GM18870 (cell line): Measurements from ENCODE around the gene RAB40B.

Experiments used
- ATAC-seq: cut with Tn5 transposase; IDR thresholded peaks from one replicate; pipeline ENCODE4 v1.9.1; 2021; ENCODE audit warnings: moderate library complexity; ENCODE audit not compliant: unreplicated experiment

RAB40B gene

DNA sequence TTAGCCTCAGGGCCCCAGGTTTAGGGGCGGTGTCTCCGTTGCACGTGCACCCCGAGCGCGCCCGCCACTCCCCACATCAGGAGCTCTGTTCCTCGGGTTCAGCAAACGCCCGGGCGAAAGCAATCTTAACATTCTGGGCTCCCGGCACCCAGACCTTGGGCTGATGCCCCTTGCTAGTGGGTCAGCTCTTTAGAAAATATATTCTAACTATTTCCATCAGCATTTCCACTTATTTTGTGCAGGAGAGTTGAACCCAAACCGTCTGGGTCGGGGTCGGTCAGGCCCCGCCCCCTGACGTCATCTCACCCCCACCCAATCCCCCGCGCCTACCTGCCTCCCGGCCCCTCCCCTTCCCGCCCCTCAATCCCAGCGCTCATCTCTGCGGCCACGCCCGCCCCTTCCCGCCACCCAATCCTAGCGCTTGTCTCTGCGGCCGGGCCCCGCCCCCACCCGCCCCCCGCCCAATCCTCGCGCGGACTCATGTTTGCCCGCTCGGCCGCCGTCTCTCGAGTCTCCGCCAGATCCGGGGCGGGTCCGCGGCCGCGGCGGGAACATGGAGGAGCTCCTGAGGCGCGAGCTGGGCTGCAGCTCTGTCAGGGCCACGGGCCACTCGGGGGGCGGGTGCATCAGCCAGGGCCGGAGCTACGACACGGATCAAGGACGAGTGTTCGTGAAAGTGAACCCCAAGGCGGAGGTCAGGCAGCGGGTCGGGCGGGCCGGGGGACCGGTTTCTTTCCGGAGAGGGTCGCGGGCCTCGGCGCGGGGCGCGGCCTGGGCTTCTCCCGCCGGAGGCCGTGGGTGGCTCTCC, 17.9 kb upstream of the RAB40B start, which contains the start of gene FN3KRP:
TSS of gene FN3KRP (plus strand) at position 504 of the 808 bp plus-strand sequence. CDS start at position 554, 50 bp downstream.
- no peak for ATAC-seq

DNA sequence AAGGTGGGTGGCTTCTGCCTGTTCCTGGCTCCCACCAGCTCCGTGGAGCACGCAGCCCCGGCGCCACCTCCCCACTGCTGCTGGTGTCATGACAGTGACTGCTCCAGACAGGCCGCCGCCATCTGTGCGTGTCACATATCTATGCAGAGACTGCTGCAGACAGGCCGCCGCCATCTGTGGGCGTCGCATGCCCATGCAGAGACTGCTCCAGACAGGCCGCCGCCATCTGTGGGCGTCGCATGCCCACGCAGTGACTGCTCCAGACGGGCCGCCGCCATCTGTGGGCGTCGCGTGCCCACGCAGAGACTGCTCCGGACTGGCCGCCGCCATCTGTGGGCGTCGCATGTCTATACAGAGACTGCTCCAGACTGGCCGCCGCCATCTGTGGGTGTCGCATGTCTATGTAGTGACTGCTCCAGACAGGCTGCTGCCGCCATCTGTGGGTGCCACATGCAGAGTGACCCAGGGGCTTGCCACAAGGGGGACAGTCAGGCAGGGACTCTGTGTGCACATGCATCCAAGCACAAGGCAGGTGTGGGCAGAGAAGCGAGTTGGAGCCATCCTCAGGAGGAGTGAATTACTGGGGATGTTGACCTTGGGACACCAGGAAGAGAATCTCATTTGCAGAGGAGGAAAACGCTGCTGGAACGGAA, 14.7 kb upstream of the RAB40B start:
- no peak for ATAC-seq

DNA sequence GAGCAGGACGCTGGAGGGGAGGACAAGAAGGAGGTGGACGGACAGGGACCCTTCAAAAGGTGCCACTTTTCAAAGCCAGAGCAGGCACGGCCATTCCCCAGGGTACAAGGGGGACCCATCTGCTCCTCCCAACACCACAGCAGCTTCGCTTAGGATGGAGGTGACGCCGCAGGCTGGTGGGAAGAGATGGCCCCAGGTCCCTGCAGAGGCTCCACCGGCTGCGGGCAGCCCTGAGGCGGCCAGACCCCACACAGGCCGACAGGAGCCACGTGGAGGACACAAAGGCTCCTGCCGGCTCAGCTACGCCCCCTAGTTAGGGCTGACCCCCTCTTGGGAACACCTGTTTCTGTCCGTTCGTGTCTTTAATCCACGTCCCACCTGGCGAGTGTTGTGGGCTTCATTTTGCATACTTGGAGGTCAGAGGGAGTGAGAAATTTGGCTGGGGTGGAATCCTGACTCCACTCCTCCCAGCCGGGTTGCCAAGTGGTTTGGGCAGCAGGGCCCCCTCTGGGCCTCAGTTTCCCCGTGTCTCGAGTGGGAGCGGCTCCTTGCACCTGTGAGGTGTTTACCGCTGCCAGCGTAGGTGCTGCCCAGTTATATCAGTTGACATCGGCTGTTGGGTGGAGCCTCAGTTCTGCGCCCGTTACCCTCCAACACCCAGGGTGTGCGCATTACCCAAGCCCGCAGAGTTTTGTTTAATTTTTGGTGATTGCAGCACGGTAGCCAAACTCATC, 12.2 kb upstream of the RAB40B start:
- ATAC-seq: no peak

DNA sequence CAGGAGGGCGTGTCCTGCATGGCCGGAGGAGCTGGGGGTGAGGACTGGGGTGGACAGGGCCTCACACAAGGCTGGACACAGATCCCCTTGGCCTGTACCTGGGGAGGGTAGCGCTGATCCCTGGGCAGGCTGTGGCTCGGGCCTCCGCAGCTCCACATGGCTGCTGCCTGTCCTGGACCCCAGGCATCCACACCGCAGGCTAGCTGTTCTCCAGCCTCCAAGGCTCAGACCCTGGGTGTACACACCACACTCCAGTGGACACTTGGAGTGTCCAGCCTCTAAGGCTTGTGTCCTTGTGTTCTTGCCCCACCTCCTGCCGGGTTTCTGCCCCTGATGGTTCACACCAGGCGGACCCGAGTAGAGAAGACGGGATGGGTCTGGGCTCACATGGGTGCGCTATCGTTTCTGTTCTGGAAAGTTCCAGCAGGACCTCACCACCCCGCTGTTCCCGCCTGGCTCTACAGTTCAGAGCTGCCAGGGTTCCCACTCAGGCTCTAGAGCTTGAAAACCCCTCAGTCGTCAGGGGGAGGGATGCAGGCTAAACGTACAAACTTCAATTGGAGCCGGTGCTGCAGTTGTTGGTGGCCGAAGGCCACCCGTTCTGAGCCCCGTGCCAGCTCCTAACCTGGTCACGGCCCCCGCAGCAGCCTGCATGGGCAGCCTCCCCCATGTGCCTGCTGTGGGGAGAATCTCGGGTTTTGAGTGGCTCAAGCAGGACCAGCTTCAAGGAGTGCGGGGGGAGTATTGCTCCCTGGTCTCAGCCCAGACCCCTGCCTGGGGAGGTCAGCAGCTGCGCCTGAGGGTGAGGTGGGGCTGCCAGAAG, 11.4 kb upstream of the RAB40B start:
- ATAC-seq: no peak

DNA sequence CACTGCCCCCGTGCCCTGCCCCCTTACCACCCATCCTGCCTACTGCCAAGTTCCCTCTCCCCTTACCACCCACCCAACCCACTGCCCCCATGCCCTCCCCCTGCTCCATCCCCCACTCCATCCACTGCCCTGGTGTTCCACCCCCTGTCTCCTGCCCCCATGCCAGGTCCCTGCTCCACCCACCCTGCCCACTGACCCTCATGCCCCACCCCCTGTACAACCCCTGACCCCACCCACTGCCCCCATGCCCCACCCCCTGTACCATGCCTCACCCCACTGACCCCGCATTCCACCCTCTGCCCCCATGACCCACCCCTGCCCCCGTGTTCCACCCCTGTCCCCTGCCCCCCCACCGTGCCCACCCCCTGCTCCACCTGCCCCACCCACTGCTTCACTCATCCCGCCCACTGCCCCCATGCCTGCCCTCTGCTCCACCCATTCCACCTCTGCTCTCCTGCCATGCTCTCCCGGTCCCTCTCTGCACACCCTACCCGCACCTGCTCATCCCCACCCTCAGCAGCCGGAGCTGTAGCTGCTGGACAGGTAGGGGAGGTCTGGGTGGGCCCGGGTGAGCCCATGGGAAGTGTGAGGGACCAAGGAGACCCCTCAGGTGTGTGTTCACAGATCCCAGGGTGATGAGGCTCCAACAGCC, 10.7 kb upstream of the RAB40B start:
- no peak for ATAC-seq

DNA sequence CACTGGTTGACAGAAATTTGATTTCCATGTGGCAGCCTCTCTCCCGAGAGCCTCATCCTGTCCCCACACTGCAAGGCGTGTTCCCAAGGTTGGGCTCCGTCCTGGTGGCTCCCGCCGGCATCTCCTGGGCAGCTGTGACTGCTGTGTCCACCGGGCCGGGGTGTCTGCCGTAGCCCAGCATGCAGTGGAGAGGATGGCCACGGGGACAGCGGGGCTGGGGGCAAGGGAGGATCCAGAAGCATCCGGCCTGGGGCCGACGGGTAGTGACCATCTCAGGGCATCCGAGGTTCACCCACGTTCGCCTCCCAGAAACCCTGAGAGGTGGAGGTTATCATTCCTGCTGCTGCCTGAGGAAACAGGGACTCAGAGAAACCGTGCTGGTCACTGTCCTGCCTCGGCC, 7.3 kb upstream of the RAB40B start:
- no peak for ATAC-seq

DNA sequence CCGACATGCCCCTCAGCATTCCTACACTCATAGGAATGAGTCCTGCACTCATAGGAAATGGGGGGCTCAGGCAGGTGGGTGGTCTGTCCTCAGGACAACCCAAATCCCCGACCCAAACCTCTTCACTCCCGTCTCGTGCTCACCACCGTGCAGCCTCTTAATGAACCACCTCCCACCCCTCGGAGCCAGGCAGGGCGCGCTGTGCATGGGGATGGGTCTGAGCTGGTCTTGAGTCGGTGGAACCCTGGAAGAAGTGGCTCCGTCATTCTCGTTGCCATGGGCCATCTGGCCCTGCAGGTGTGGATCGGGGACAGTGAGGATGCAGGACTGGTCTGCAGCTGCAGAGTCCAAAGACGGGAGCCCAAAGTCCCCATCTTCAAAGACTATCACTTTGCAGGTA, 6.4 kb upstream of the RAB40B start:
- ATAC-seq: no peak

DNA sequence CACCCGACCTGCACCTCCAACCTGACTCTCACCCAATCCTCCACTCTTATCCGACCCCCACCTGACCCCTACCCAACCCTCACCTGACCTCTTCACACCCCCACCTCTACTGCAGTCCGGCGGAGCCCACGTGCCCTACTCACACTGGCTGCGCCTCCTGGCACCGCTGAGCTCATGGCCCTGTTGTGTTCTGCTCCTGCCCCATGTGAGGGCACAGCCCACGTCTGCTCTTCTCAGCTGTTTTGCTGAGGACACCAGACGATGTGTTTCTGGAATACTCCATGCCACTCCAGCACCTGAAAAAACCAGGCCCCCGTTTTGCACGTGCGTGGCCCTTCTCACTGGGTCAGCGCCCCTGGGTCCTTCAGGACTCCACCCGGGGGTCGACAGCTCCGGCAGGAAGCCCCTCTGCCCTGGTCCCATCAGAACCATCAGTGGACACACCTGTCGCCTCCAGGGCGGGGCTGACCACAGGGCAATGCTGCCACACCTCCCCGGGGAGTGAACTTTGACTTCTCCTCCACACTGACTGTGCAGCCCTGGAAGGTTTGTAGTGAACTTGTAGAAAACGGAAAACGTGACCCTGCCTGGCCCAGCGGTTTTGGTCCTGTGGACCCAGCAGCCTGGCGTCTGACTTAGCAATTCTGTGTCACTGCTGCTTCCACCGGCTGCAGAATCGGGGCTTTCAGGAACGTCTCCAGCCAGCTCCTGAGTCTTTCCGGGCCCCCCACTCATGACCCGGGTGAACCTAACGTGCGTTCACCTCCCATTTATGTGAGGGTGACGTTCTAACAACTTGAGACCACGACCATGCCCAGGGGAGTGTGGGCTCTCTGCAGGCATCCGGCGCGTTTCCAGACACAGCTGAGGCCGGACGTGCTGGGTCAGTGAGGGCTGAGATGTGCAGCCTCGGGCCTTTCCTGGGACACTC, 5.7 kb upstream of the RAB40B start:
- no peak for ATAC-seq

DNA sequence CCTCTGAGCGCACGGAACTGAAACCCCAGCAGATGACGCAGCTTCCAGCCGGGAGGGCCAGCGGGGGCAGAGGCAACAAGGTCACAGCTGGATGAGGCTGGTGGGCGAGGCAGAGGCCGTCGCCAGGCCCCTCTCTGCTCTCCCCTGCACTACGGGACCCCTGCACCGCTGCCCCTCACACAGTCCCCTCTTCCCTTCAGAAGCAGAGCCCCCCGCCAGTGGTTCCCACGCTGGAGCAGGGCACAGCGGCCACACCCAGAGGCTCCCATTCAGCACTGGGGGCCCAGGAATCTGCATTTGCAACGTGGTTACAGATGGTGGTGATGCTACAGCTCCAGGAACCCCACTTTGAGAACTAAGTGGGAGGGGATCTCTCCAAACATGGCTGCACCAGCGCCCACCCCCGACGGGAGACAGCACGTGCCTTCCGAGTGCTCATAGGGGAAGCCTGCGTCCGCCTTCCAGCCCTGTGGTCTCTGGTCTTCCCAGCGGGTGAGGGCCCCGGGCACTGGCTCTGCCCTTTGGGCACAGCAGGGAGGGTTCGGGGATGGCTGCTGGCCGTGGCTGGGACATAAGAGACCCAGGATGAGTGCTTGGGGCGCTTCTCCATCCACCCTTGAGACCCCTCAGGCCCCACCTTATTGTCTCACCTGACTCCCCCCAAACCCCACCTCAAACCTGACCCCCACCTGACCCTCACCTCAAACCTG, 4.7 kb upstream of the RAB40B start:
- no peak for ATAC-seq

DNA sequence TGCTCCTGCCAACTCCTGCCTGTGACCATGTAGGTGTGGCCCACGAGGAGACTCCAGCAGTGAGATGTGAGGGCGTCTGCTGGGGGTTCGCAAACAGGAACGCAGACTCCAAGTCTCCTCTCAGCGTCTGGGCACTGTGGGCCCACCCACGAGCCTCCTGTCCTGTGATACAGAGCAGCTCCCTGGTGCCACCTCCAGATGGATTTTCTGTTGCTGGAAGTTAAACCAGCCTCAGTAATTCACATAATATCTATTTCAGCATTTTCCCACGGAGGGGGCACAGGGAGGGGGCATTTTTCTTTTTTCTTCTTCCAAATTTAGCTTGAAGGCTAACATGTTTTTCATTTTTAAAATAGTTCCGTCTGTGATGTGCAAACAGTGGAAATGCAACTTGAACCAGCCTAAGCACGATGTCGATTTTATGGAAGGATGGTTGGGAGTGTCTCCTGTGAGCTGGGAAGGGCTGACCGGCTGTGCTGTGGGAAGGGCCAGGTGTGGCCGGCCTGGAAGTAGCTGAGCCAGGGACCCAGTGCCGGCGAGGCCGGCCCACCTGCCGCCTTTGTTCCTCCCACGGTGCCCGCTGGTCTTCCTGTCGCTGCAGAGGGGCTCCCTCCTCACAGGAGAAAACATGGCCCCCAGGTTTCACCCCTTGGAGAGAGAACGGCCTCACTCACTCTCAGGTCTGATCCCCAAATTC, 3.9 kb upstream of the RAB40B start:
- ATAC-seq: no peak

DNA sequence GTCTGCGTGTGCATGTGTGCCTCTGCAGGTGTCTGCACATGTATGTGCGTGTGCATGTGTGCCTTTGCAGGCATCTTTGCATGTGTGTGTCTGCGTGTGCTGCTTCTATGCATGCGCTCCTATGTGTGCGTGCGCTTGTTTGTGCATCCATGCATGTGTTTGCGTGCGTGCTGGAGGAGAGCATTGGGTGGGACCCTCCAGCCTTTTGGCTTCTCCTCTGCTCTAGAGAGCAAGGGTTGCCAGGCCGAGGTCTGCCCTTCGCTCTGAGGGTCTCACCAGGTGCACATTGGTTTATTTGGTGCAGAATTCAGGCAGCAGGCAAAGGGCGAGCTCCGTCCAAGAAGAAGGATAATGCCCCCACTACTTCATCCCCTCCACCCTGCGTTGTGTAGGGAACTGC, 1.1 kb upstream of the RAB40B start:
- ATAC-seq: no peak

DNA sequence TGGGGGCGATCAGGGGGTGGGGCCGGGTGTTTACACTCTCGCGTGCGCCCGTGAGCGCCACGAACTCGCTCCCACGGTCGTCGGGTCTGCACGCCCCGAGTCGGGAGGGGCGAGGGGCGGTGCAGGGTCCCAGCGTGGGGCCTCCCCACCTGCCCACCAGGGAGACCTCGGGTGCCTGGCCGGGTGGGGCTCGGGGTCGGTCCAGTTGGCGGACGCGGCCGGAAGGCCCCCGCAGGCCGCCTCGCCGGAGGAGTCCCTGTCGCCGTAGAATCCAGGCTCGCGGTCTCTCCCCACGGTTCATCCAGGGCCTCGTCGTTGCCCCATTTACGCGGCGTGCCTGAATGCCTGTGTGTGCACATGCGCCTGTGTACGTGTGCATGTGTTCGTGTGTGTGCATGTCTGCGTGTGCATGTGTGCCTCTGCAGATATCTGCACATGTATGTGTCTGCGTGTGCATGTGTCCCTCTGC, 510 bp upstream of the RAB40B start:
- ATAC-seq: no peak

DNA sequence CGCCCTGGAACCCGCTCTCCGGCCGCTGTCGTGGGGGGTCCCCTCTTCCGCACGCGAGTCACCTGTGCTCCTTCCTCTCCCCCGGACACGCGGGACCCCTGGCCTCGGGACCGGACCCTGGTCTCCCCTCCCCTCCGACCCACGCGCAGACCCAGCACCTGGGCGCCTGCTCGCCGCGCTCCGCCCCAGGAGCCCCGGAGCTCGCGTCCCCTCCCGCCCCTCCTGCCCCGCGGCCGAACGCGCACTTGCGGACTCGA, 762 bp downstream of the RAB40B start:
- ATAC-seq: no peak

DNA sequence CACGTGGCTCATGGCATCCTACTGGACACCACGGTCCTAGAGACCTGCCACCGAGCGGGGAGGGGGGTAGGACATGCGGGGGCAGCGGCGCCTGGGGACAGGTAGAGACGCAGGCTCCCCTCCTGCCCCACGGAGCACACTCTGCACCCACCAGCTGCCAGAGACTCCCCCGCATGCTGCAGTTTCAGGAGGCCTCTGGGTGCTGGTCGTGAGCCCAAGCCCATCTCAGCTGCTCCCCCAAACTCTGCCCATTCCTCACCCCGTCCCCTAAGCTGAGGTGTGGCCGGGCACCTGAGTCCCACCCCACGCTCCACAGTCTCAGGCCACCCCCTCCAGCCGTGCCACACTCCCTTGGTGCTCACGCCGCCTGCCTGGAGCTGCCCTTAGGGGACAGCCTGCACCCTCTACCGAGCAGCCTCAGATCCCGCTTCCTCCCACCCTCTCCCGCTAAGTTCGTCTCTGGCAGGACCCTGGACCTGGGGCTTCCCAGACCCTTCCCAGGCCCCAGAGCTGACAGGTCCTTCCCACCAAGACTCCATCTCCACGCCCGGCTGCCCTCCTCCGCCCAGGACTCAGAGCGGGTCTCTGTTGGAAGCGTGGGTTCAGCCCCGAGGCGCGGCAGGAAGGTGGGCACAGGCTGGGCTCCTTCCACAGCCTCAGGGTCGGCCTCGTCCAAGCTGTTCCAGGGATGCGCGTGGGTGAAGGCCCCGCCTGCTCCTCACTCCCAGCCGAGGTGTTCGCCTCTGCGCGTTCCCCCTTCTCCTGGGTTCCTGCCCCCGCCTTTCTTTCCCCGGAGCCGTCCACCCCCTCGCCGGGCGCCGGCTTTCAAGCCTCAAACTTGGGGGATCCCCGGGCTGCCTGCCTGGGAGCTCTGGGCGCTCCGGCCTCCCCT, 1.3 kb downstream of the RAB40B start:
- no peak for ATAC-seq

DNA sequence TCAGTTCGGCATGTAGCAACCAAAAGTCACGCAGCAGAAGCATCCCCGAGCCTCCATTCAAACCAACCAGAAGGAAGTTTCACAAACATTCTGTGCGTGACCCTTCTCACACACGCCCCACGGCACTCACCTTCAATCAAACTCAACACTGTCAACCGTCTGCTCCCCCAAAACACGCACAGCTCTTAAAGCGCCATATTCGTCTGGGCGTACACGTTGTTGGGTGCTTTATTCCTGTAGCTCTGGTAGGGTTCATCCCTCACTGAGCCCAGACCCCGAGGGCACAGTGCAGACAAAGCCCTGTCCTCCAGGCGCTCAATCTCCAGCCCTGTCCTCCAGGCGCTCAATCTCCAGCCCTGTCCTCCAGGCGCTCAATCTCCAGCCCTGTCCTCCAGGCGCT, 2.2 kb downstream of the RAB40B start:
- ATAC-seq: no peak

DNA sequence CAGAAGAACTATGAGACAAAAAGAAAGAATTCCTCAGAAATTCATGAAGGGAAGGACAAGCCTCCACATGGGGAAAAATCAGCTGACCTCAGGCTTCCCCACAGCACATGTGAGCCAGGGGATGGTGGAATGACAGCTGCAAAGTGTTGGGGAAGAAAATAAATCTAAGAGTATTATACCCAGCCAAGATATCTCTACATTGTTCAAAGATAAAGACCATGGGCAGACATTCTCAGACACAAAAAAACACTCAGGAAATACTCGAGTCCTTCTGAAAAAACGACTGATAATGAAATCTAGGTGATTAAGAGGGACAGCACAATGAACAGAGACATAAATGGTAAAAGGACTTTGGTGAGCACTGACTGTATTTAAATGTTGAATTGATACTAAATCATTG, 3.9 kb downstream of the RAB40B start:
- ATAC-seq: no peak

DNA sequence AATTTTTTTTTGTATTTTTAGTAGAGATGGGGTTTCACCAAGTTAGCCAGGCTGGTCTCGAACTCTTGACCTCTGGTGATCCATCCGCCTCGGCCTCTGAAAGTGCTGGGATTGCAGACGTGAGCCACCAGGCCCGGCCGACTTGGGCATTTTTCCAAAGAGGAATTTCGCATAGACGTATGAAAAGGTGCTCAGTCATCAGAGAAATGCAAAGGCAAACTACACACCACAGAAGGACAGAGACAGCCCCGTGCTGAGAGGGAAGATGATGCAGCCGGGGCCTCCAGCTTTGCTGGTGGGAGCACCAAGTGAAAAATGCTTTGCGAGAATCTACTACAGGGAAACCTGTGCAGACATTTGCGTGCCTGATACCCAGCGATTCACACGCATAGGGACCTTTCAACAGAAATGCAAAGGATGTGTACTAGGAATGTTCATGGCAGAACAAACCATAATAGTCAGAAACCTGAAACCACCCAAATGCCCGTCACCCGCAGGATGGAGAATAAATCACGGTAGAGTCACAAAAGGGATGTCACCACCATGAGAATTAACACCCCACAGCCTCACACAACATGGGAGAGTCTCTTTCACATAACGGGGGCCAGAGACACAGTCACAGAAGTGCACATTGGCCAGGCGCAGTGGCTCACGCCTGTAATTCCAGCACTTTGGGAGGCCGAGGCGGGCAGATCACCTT, 5.2 kb downstream of the RAB40B start:
- no peak for ATAC-seq
